HCT116 (cell line): ENCODE measurements around the gene GLYATL3. TPM values are rescaled to one million over a fixed set of nuclear protein-coding genes. Genes with fewer than 3 reads are reported as not detected.

ENCODE experiments used
- ATAC-seq: fragments of 200-7000 bp; cut with Tn5 transposase; 2 replicates; pipeline ENCODE4 v1.9.1; 2020; ENCODE audit warnings: mild to moderate bottlenecking, moderate library complexity
- BruUV-seq: library from RNA; stranded (reverse); fragments of 400-500 nt; replicated peaks from 2 replicates; lab custom pipeline; 2021; lab: Mats Ljungman, UMichigan
- CTCF ChIA-PET: fragments of 300-600 bp; sonication (Branson Sonifier 250); formaldehyde crosslinking; loops from one replicate; lab custom pipeline; 2021; ENCODE audit warnings: antibody characterized with exemption; lab: Charles Lee
- POLR2A ChIA-PET: fragments of 300-600, 350-600 bp; sonication (Branson Sonifier 250); formaldehyde crosslinking; loops from one replicate; lab custom pipeline; 2021; ENCODE audit warnings: antibody characterized with exemption; lab: Charles Lee
- RAD21 ChIA-PET, 2 experiments: fragments of 300-600 bp; sonication (Branson Sonifier 250); formaldehyde crosslinking; loops; one replicate each; lab custom pipeline; 2023; ENCODE audit warnings: low total read pairs in 2 of 2; ENCODE audit not compliant: uncharacterized antibody in 2 of 2, unreplicated experiment in 2 of 2, low non-redundant PET in 1 of 2; lab: Charles Lee
- DNase-seq: peaks from one replicate; pipeline ENCODE4 v3.0.0-alpha.2; 2010; ENCODE audit warnings: low read depth, low spot score
- H2AFZ ChIP-seq: fragments of 200-600 bp; shearing (Covaris generic), sonication (generic); 2 replicates; pipeline ENCODE4 v1.6.1; 2017; ENCODE audit warnings: low read depth, mixed run types, mixed read lengths, antibody characterized with exemption, low read length; ENCODE audit not compliant: poor library complexity, severe bottlenecking
- H3K27ac ChIP-seq: 2 replicates; pipeline ENCODE4 v1.5.1; 2012; ENCODE audit warnings: low read depth, low read length
- H3K27me3 ChIP-seq: fragments of 200-600 bp; sonication (generic); 2 replicates; pipeline ENCODE4 v1.6.1; 2016; ENCODE audit warnings: mixed run types, low read length, mixed read lengths; ENCODE audit not compliant: insufficient read depth
- H3K36me3 ChIP-seq, 2 experiments: fragments of 200-500 bp in 1 of 2; fragments of 200-600 bp in 1 of 2; sonication (Bioruptor generic) in 1 of 2; sonication (generic) in 1 of 2; 2 replicates each; pipeline versions ENCODE4 v1.5.1 to v1.6.1; 2014 to 2016; ENCODE audit warnings: low read length in 2 of 2, inconsistent platforms in 1 of 2, mixed read lengths in 1 of 2, mixed run types in 1 of 2; ENCODE audit not compliant: insufficient read depth in 2 of 2, control insufficient read depth in 1 of 2
- H3K4me1 ChIP-seq, 2 experiments: fragments of 200-600 bp in 1 of 2; sonication (generic) in 1 of 2; 2 replicates each; pipeline versions ENCODE4 v1.5.1 to v1.6.1; 2012 to 2017; ENCODE audit warnings: low read length in 2 of 2, inconsistent platforms in 1 of 2, mild to moderate bottlenecking in 1 of 2, mixed read lengths in 1 of 2, mixed run types in 1 of 2, moderate library complexity in 1 of 2; ENCODE audit not compliant: insufficient read depth in 2 of 2, control insufficient read depth in 1 of 2
- H3K4me2 ChIP-seq: fragments of 200-600 bp; sonication (generic); 2 replicates; pipeline ENCODE4 v1.6.1; 2017; ENCODE audit warnings: mixed run types, low read length, mixed read lengths
- H3K4me3 ChIP-seq, 2 experiments: fragments of 200-600 bp in 1 of 2; sonication (generic) in 1 of 2; replicated peaks in 1 of 2; 2 replicates each; pipeline ENCODE4 v1.5.1; 2011 to 2016; ENCODE audit warnings: low read length in 2 of 2, control low read depth in 1 of 2, low read depth in 1 of 2, mild to moderate bottlenecking in 1 of 2, mixed read lengths in 1 of 2, mixed run types in 1 of 2
- H3K79me2 ChIP-seq: fragments of 200-600 bp; sonication (generic); 2 replicates; pipeline ENCODE4 v1.6.1; 2017; ENCODE audit warnings: mild to moderate bottlenecking, mixed run types, low read length, moderate library complexity, mixed read lengths; ENCODE audit not compliant: insufficient read depth
- H3K9ac ChIP-seq: fragments of 200-600 bp; sonication (generic); 2 replicates; pipeline ENCODE4 v1.6.1; 2016; ENCODE audit warnings: low read length, mixed read lengths
- H3K9me2 ChIP-seq: fragments of 200-600 bp; sonication (generic), shearing (Covaris generic); 2 replicates; pipeline ENCODE4 v1.6.1; 2017; ENCODE audit warnings: mixed run types, mild to moderate bottlenecking, moderate library complexity; ENCODE audit not compliant: insufficient read depth
- H3K9me3 ChIP-seq, 2 experiments: fragments of 200-500 bp in 1 of 2; fragments of 200-600 bp in 1 of 2; sonication (Bioruptor generic) in 1 of 2; sonication (generic) in 1 of 2; 2 replicates each; pipeline ENCODE4 v1.6.1; 2014 to 2017; ENCODE audit warnings: low read length in 2 of 2, mixed read lengths in 2 of 2, inconsistent platforms in 1 of 2, low read depth in 1 of 2, mild to moderate bottlenecking in 1 of 2, mixed run types in 1 of 2, moderate library complexity in 1 of 2; ENCODE audit not compliant: control insufficient read depth in 1 of 2, insufficient read depth in 1 of 2
- H4K20me1 ChIP-seq: fragments of 200-600 bp; sonication (generic), shearing (Covaris generic); 2 replicates; pipeline ENCODE4 v1.6.1; 2017; ENCODE audit warnings: mixed run types, mild to moderate bottlenecking, moderate library complexity; ENCODE audit not compliant: insufficient read depth
- ATF3 ChIP-seq: IDR thresholded peaks from 2 replicates; pipeline ENCODE4 v1.6.1; 2012
- CBX3 ChIP-seq: IDR thresholded peaks from 2 replicates; pipeline ENCODE4 v1.6.1; 2012; ENCODE audit warnings: low read depth
- CTCF ChIP-seq, 3 experiments: fragments of 200-600 bp in 1 of 3; sonication (generic) in 1 of 3; IDR thresholded peaks in 2 of 3; conservative IDR thresholded peaks in 1 of 3; 2 replicates each; pipeline ENCODE4 v1.5.1; 2012 to 2017; ENCODE audit warnings: low read depth in 2 of 3, low read length in 2 of 3, antibody characterized with exemption in 1 of 3, borderline replicate concordance in 1 of 3, control low read depth in 1 of 3, mild to moderate bottlenecking in 1 of 3, mixed read lengths in 1 of 3, mixed run types in 1 of 3, moderate library complexity in 1 of 3; ENCODE audit not compliant: insufficient read depth in 1 of 3
- EZH2phosphoT487 ChIP-seq: fragments of 200-600 bp; IDR thresholded peaks from 2 replicates; pipeline ENCODE4 v1.6.1; 2018; ENCODE audit warnings: antibody characterized with exemption, borderline replicate concordance
- FOSL1 ChIP-seq: IDR thresholded peaks from 2 replicates; pipeline ENCODE4 v1.6.1; 2012; ENCODE audit warnings: low read depth
- JUND ChIP-seq: IDR thresholded peaks from 2 replicates; pipeline ENCODE4 v1.6.1; 2012
- POLR2A ChIP-seq: IDR thresholded peaks from 2 replicates; pipeline ENCODE4 v1.7.0; 2011; ENCODE audit warnings: borderline replicate concordance; ENCODE audit not compliant: insufficient read depth, insufficient read length; ENCODE audit errors: extremely low read depth
- POLR2AphosphoS5 ChIP-seq: IDR thresholded peaks from 2 replicates; pipeline ENCODE4 v1.6.1; 2011; ENCODE audit warnings: mild to moderate bottlenecking, low read depth, low read length, moderate library complexity
- SIN3A ChIP-seq: IDR thresholded peaks from 2 replicates; pipeline ENCODE4 v1.6.1; 2012; ENCODE audit warnings: low read depth
- SRF ChIP-seq: IDR thresholded peaks from 2 replicates; pipeline ENCODE4 v1.6.1; 2012; ENCODE audit warnings: low read depth
- TCF7L2 ChIP-seq: IDR thresholded peaks from 2 replicates; pipeline ENCODE4 v1.7.0; 2011; ENCODE audit warnings: borderline replicate concordance, inconsistent platforms; ENCODE audit not compliant: insufficient read depth, insufficient read length; ENCODE audit errors: extremely low read depth
- YY1 ChIP-seq: IDR thresholded peaks from 2 replicates; pipeline ENCODE4 v1.6.1; 2011; ENCODE audit warnings: low read length, low read depth, moderate library complexity, mild to moderate bottlenecking; ENCODE audit not compliant: insufficient replicate concordance; ENCODE audit errors: extremely low read depth
- ZFX ChIP-seq: fragments of 450-650 bp; IDR thresholded peaks from 2 replicates; pipeline ENCODE4 v1.6.1; 2017
- ZNF274 ChIP-seq: fragments of 200-500 bp; sonication (Bioruptor generic); IDR thresholded peaks from 2 replicates; pipeline ENCODE4 v1.6.1; 2014; ENCODE audit warnings: mild to moderate bottlenecking, low read depth, low read length, inconsistent platforms
- intact Hi-C: fragments of 100-400 bp; cut with micrococcal nuclease; formaldehyde crosslinking; loops from 2 replicates; pipeline ENCODE4 v1.10.0; 2022
- total RNA-seq: library from RNA; stranded (reverse); gene quantifications from one replicate; pipeline ENCODE4 v1.2.1, GENCODE V29; 2021; ENCODE audit not compliant: unreplicated experiment
- TF ChIP-seq, protein P1 (sequence below): IDR thresholded peaks from 2 replicates; pipeline ENCODE4 v1.6.1; 2011; ENCODE audit warnings: mild to moderate bottlenecking, low read length, moderate library complexity; ENCODE audit not compliant: insufficient replicate concordance; ENCODE audit errors: extremely low read depth

The GLYATL3 gene
- total RNA-seq, 1 experiment from 2014 or later, result not detected

GRCh38 chr6:49457771-49458170, 42.0 kb upstream of the GLYATL3 start:
- DNase-seq (no peak), ATAC-seq (no peak)
- no TSS peak for BruUV-seq
- Histone ChIP-seq H3K27me3 (no peaks in the 10 kb centered on the region), H3K36me3 (no peaks in the 10 kb centered on the region), H3K4me2 (no peak overlapping the region), H3K9me2 (no peaks in the 10 kb centered on the region), H3K9ac (no peak overlapping the region), H3K27ac (no peak overlapping the region), H4K20me1 (no peaks in the 10 kb centered on the region), H3K4me1 (peaks cover 0 to 7% of the 10 kb centered on the region in 2 experiments; a peak in 1 of 4 replicates), H2AFZ (no peak overlapping the region), H3K4me3 (no peak overlapping the region), H3K79me2 (no peaks in the 10 kb centered on the region), H3K9me3 (no peaks in the 10 kb centered on the region)
- intact Hi-C loops, result no loop called here
- ChIA-PET POLR2A (no interaction called here), CTCF (no interaction called here), RAD21 (no interaction called here)
- no peak for TF ChIP-seq SRF
- no peak for TF ChIP-seq ATF3
- no peak for TF ChIP-seq EZH2phosphoT487
- no peak for TF ChIP-seq JUND
- TF ChIP-seq TCF7L2, result no peak
- TF ChIP-seq ZFX, result no peak
- TF ChIP-seq CBX3, result no peak
- TF ChIP-seq CTCF (IDR thresholded peaks at IDR 0.05 in 2 of 3, conservative IDR thresholded peaks at IDR 0.05 in 1 of 3; ENCODE audit: borderline replicate concordance in 1 of 3, insufficient read depth in 1 of 3, low read depth in 2 of 3, low read length in 2 of 3), result no peak
- no peak for TF ChIP-seq SIN3A
- TF ChIP-seq POLR2AphosphoS5, result no peak
- TF ChIP-seq, protein P1, sequence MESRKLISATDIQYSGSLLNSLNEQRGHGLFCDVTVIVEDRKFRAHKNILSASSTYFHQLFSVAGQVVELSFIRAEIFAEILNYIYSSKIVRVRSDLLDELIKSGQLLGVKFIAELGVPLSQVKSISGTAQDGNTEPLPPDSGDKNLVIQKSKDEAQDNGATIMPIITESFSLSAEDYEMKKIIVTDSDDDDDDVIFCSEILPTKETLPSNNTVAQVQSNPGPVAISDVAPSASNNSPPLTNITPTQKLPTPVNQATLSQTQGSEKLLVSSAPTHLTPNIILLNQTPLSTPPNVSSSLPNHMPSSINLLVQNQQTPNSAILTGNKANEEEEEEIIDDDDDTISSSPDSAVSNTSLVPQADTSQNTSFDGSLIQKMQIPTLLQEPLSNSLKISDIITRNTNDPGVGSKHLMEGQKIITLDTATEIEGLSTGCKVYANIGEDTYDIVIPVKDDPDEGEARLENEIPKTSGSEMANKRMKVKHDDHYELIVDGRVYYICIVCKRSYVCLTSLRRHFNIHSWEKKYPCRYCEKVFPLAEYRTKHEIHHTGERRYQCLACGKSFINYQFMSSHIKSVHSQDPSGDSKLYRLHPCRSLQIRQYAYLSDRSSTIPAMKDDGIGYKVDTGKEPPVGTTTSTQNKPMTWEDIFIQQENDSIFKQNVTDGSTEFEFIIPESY, result no peak
- no peak for TF ChIP-seq FOSL1
- TF ChIP-seq ZNF274, result no peak
- no peak for TF ChIP-seq POLR2A
- TF ChIP-seq YY1, result no peak
